SKM-1 (cell line): ENCODE results near the gene FAM20B.
A peak's percentile ranks its signal among the peaks of the same experiment; 100 is the strongest.
"Not testable (repeated sequence)": the region's sequence is repeated elsewhere in the genome, so short reads cannot be mapped to it uniquely, and the experiment has no call there.

Source experiments
- DNase-seq: peaks from one replicate; lab custom pipeline; 2025; ENCODE audit not compliant: unreplicated experiment; lab: John Stamatoyannopoulos, UW

Gene FAM20B

DNA sequence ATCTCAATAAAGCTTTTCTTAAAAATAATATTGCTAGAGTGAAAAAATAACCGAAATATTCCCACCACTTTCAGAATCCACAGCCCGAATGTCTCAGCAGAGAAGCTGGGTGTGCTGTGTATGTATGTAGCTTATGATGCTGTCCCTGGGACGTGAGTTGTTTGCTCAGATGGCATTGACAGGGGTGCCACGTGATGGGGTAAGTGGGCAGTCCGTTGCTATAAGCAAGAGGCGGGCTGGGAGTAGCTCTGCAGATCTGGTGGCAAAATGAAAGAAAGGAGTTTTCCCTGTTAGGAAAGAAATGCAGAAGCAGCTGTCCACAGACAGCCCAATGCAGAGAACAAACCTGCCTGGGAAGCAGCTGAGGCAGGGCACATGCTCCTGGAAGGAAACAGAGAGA is 3.8 kb upstream of the FAM20B start:
- DNase-seq: no peak

DNA sequence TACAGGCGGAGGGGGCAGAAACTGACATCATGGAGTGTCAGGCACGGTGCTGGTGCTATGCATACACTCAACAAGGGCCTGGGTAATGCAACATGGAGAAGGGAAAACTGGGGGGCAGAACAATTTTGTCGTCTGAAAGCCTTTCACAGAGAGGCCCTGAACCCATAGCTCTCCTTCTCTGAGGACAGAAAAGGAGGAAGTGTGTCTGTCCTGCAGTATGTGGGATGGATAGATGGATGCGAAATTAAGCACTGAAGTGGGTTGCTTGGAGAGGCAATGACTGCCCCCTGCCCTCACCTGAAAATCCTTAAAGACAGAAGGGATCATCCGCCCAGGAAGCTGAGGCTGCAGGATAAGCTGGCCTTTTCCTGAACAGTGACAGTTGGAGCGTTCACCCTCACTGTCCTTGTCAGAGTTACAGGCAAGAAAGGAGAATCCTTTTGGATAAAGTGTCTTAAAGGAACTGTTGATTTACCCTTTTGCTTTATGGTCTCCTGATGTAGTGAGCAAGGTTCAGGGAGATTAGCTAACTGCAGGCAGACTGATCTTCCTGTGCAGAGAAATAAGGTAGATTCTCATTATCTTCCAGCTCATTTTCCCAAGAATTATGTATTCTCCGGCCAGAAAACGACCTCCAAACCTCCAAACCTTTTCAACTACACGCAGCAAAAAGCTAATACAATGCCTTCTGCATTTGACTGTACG is 1.6 kb upstream of the FAM20B start:
- no peak for DNase-seq

DNA sequence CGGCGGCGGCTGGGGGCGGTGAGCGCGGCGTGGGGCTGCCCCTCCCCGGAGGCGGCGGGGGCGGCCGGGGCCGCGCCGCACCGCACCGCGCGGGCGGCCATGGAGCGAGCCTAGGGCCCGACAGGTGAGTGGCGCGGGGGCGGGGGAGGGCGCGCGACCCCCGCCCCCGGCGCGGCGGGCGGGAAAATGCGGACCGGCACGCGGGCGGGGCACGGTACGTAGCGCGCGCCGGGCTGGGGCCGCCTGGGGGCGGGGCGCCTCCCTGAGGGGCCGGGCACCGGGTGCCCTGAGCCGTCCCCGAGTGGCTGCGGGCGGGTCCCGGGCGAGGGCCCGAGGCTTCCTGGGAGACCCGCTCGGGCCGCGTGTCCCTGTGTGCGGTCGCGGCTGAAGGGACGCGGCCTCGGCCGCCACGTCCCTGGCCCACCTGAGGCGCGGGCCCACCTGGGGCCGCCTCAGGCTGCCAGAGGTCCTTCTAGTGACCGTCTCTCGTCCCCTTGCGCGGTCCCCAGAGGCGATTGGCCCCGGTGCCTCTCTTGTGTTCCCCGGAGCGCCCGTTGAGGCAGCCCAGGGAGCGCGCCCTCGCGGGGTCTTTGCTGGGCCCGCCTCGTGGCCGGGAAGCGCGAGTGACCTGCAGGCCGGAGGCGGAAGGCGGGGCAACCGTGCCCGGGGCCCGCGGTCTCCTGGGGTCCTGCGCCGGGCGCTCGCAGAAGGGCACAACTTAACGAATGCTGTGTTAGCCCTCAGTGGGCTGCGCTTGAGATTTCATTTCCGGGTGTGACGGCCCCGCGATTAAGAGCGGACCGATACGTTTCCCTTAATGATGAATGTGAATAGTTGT is 500 bp downstream of the FAM20B start:
- DNase-seq: peak; percentile 62

DNA sequence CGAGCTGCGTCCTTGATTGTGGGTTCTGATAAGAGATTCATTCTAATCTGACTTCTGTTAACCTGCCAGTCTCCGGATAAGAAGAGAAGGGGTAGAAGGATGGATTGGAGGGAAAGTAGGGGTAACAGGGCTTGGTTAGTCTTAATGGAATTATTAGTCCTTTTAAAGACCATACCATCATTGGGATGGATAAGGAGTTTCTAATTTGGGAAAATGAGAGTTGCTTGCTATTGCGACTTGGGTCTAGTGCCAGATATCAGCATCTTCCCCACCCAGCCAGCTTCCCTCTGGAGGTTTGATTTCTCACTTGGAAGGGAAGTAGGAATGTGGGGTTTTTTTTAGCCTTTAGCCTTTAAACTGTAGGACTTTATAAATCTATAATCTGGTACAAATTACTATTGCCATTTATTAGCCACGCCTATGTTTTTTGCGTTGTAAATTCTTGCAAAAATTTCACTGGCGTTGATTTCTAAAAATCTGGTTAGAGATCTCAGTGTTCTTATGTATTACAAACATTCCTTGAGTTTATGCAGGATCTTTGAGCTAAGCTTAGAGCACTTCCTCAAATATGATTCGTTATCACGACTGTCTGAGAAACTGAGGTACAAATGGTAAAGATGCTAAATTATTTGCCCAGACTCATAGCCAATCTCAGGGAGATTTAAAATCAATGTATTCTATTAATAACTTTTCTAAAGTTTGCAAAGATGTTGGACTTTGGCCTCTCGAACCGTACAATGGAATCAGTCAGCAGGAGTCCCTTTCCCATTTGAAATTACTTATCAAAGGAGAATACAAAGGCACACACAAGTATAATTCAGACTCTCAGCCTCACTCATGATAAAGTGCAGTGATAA is 1.3 kb downstream of the FAM20B start:
- no peak for DNase-seq

DNA sequence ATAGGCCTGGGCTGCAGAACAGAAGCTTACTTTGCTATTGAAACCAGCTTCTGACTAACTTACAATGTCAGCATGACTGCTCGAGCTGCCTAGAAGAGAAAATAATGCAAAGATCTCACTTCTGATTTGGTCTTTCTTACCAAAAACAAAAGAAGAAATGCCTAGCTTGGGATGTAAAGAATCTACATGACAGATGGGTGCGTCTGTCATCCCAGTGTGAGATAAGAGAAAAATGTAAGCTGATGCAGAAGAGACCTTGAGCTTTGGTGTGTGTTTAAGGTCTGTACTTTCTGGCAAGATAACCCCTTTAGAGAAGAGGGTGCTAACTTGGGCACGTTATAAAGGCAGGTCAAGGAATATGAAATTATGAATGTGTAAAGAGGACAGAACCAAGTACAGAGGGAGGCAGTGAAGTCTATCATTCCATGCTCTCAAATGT is 3.6 kb downstream of the FAM20B start:
- no peak for DNase-seq

DNA sequence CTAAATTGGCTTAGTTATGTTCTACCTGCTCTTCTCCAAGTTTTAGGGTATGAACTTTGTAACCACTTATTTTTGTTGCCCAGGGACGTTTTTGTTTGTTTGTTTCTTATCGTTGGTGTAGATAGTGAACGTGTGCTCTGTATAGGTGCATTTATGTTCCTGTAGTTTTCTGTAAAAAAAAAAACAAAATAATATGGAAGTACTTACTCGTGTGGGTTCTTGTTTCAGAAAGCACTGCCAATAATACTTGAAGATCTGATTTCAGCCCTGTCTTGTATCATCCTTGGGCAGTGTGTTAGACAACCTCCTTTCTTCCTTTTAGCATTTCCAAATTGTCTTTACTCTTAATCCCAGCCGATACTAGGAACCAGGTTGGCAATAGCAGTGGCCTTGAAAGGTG is 4.4 kb downstream of the FAM20B start:
- DNase-seq: no peak

DNA sequence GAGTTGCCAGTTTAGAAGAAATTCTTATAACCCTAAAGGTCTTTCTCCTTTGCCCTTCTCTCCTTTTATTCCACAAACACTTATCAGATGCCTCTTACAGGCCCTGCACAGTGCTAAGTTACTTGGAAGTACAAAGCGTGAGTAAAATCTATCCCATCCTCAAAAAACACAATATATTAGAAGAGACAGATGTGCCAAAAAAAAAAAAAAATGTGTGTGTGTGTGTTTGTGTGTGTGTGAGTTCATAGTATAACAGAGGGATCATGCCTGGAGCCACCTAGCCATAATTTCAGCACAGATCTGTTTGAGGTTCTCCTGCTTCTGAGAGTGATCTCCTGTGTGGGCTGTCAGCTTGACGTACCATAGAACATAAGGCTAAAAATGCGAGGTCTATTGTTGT is 5.0 kb downstream of the FAM20B start:
- no peak for DNase-seq

DNA sequence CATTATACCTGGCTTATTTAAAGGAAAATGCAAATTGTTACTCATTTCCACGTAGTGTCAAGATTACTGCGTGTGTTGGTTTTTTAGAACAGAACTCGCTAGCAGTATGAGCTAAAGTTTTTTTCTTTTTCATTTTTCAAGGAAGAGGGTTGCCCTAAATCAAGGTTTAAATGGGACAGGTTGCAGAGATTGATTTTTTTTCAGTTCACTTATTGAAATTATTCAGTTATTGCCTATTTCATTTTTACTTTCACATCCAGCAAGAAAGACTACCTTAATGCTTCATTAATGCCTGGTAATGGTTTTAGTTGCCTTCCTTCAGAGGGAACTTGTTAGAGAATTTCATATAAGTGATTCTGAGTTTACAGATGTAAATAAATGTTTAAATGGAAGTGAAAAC is 5.6 kb downstream of the FAM20B start:
- DNase-seq: no peak

DNA sequence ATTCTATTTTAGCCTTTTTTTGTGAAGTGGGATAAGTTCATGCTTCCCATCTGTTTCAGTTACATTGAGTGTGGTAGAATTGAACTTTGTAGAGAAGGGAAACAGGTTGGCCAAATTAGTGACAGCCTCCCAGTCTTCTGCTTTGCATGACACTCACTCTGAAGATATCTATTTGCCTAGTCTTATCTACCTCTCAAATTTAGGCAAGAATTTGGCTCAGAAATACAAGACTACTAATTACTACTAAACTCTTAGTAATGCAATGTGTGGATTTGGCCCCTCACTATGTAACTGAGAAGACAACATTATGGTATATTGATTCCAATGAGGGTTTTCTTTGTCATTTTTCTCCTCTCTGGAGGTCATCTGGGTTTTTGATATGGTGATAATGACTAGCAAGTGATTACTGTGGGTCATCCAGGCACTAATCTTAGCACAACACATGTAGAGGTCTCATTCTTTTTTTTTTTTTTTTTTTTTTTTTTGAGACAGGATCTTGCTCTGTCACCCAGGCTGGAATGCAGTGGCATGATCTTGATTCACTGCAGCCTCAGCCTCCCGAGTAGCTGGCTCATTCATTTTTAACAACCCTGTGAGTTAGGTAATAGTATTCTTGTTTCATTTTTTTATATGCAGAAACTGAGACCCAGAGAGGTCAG is 6.3 kb downstream of the FAM20B start:
- no peak for DNase-seq

DNA sequence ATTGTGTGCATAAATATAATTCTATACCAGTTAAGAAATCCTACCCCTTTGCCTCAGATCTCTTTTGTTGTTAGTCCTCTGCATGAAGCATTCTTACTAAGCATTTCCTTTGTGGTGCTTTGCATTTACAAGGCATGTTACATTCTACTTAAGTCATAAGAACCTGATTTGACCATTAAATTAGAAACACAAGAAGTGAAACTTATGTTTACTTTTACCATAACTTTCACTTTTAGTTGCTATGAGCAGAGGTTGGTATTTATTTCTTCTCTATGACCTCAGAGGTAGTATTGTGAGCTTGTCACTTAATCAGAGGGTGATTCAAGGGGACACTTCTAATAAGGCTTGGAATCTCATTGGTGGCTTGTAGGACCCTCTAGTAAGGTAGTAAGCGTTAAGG is 9.0 kb downstream of the FAM20B start:
- DNase-seq: no peak

DNA sequence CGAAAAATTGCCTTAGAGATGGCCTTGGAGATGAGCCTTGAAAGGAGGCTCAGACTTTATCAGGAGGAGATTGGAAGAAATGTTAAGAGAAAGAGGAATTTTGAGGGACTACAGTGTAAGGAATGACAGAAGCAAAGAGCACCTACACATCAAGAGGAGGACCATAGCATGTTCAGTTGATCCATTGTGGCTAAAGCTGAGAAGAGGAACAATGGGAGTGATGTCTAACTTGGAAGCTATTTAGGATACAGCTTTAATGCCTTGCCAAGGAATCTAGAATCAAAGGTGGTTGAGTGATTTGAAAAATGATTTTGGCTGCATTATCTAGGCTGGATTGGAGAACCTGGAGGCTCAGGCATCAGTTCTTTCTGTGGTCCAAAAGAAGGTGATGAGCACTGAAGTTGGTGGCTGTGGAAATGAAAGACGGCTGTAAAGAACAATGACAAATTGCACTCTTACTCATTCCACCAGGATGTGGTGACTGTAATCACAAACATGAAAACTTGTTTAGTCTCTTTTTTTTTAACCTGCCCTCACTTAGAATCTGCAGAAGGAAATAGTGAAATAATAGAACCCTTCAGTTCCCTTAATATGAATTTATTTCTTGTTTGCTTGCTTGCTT is 11.3 kb downstream of the FAM20B start:
- DNase-seq: no peak

DNA sequence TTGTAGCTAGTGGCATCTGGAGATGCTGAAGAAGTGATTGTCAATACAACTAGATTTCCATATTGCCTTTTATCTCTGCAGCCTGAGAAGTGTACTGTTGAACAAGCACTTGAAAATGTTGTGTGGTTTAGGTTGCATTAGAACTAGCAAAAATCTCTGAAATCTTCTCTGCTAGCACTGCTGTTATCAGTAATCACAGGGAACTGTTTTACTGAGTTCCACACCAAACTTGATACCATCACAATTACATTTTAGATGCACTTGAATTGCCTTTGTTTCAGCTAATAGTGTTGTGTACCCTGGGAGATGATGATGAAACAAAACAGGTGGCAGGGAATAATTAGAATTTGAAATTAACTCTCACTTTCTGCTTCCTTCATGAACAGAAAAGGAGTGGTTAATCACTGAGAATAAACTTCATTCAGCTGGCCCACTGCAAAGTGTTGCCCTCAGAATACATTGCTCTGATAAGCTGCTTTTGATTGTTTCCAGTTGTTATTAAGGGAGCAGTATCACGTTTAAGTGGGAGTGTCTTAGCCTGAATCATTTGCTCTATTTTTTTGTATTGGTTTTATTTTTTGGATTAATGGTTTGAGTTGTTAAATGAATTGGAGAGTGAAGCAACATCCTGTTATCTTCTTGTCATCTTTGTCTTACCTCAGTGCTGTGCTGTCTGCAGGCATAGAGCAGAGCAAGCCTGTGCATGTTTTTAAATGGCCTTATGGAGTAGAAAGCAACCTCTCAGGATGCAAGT is 13.0 kb downstream of the FAM20B start:
- DNase-seq: no peak

DNA sequence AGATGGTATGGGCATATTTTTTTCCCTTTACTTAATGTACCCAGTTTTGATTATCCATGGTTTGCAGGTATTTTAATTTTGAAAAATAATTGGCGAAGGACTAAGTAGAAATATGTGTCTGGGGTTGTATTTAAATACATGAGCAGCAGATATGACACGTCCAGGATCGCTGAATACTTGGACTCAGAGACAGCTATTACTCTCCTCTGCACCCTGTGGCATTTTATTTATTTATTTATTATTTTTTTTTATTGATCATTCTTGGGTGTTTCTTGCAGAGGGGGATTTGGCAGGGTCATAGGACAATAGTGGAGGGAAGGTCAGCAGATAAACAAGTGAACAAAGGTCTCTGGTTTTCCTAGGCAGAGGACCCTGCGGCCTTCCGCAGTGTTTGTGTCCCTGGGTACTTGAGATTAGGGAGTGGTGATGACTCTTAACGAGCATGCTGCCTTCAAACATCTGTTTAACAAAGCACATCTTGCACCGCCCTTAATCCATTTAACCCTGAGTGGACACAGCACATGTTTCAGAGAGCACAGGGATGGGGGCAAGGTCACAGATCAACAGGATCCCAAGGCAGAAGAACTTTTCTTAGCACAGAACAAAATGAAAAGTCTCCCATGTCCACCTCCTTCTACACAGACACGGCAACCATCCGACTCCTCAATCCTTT is 13.9 kb downstream of the FAM20B start:
- not testable (repeated sequence) for DNase-seq

DNA sequence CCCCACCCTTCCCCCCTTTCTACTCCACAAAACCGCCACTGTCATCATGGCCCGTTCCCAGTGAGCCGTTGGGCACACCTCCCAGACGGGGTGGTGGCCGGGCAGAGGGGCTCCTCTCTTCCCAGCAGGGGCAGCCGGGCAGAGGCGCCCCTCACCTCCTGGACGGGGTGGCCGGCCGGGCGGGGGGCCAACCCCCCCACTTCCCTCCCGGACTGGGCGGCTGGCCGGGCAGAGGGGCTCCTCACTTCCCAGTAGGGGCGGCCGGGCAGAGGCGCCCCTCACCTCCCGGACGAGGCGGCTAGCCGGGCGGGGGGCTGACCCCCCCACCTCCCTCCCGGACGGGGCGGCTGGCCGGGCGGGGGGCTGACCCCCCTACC is 14.5 kb downstream of the FAM20B start:
- not testable (repeated sequence) for DNase-seq

DNA sequence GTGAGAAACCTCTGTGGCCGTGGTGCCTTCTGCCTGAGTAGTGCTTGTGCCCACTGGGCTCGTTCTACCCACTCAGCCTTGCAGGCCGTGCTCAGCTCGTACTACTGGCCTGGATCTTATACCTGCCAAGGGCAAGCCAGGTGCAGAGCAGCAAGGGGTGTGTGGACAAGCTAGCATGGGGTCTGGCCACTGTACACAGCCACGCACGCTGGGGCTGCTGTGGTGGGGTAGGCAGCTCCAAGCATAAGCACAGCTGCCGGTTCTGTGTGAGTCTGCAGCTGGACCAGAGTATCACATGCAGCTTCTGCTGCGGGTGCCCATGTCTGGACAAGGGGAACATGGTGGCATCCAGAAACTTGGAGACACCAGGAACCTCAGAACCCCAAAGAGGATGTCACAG is 16.4 kb downstream of the FAM20B start:
- DNase-seq: no peak

DNA sequence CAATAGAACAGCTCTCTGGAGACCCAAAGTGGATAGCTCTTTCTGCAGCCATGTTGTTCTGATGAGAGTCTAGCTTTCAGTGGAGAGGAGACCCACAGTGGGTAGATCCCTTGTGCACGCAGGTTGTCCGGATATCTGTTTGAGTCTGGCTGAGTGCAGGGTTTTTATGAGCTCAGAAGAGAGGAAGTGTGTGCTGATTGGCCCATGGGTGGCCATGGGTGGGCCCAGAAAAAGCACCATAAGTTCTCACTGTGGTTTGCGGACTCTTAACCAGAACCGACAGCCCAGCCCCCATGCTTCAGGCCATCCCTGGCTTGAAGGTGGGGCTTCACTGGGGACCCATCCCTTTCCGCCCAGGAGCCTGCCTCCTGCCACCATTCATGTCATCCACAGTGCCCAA is 17.0 kb downstream of the FAM20B start:
- no peak for DNase-seq

DNA sequence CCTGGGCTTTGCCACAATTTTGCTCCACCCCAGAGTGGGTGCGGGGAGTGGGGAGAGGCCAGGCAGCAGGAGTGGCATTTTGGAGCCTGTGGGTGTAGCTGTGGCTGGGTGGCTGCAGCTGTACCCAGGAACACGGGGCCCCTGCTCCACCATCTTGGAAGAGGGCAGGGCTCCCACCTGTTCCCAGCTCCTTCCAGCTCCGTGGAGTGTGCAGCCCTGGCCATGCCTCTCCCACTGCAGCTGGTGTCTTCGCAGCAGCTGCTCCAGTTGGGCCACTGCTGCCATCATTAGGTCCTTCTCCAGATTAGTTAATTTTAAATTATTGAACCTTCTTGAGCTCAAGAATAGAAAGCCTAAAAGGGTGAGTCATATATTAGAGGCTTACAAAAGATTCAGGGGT is 17.6 kb downstream of the FAM20B start:
- no peak for DNase-seq

DNA sequence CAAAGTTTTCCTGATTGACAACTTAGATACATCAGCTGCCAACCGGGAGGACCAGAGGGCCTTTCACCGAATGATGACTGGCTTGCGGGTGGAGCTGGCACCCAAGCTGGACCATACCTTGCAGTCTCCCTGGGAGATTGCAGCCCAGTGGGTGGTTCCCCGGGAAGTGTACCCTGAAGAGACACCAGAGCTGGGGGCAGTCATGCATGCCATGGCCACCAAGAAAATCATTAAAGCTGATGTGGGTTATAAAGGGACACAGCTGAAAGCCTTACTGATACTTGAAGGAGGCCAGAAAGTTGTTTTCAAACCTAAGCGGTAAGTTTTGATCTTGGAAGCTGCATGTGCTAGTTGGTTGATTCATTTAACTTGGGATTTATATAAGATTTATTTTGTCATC is 18.2 kb downstream of the FAM20B start:
- DNase-seq: no peak
